HG03442 (cell line): Measurements from ENCODE around the gene FAM118A.
"Not testable (repeated sequence)": the region's sequence is repeated elsewhere in the genome, so short reads cannot be mapped to it uniquely, and the experiment has no call there.

ENCODE experiments used
- ATAC-seq: cut with Tn5 transposase; IDR thresholded peaks from one replicate; pipeline ENCODE4 v1.9.1; 2021; ENCODE audit warnings: mild to moderate bottlenecking, moderate library complexity; ENCODE audit not compliant: unreplicated experiment

The FAM118A gene

DNA sequence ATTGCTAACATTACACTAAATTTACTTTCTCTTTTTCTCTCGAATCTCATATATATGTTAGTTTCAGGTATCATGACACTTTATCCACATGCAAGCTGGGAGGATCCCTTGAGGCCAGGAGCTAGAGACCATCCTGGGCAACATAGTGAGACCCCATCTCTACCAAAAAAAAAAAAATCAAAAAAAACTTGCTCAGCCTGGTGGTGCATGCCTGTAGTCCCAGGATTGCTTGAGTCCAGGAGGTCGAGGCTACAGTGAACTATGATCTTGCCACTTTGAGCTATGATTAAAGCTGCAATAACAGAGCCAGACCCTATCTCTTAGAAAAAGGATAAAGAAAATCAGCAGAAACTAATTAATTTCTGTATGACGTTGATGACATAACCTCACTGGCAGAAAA lies 28.7 kb upstream of the FAM118A start:
- ATAC-seq: no peak

DNA sequence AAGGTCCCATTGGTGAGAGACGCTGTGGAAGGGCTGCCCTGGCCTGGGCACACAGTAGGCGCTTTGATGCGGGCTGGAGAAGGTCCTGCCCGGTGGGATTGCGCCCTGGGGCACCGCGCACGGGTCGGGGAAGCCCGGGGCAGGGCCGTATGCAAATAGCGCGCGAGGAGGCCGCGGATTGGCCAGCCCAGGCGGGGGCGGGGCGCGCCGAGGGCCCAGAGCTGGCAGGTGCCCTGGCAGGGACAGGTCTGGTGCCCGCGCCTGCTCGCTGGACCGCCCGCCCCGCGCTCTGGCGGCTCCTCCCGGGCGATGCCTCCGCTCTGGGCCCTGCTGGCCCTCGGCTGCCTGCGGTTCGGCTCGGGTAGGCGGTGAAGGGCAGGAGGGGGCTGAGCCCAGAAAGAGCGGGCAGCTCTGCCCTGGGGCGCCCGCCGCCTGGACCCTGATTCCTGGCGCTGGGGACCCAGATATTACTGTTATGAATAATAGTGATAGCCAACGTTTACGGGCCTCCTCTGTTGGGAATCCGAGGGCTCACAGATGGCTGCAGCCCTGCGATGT lies 24.9 kb upstream of the FAM118A start, which contains the start of gene UPK3A:
Gene UPK3A, plus strand, starts transcription at position 245 of the 558 bp plus-strand sequence. Its CDS starts 65 bp downstream, at position 310.
- ATAC-seq: no peak

DNA sequence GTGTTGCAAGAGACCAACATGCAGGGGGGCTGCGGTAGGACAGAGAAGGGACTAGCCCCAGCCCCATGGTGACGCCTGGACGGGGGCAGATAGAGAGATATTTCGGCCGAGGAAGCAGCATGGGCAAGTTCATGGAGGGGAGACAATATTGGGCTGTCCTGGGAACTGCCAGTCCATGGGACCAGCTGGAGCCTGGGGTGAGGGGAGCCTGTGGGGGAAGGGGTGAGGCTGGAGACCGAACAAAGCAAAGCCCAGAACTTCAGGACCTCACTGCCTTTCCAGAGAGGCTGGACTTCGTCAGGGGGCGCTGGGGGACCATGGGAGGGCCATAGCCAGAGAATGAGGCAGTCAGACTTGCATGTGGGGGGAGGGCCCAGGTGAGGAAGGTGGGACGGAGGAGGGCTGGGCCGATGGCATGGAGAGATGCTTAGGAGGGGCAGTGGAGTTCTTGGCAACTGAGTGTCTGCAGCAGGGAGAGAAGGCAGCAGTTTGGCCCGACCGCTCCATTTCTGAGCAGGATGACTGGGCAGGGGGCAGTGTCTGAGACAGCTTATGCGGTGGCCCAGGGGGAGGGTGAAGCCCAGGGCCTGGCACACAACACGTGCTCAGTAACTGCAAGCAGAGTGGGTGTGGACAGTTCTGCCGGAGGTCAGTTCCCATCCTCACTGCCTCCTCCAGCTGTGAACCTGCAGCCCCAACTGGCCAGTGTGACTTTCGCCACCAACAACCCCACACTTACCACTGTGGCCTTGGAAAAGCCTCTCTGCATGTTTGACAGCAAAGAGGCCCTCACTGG lies 24.3 kb upstream of the FAM118A start:
- ATAC-seq: no peak

DNA sequence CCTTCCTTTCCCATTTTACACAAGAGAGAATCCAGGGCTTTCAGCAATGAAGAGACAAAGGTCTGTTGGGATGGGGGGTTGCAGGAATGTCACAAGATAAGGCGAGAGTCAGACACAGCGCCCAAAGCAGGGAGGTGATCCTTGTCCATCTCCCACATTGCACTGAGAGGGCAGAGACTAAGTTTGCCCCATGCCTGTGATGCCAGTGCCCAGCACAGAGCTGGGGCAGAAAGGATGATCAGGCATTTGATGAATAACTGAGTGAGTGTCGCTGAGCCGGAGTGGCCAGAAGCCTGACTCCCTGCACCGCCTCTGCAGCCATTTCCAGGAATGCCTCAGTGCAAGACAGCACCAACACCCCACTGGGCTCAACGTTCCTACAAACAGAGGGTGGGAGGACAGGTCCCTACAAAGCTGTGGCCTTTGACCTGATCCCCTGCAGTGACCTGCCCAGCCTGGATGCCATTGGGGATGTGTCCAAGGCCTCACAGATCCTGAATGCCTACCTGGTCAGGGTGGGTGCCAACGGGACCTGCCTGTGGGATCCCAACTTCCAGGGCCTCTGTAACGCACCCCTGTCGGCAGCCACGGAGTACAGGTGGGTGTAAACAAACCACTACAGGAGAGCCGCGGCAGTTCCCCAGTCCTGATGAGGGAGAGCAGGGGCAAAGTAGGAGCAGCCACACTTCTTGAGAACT lies 22.7 kb upstream of the FAM118A start:
- no peak for ATAC-seq

DNA sequence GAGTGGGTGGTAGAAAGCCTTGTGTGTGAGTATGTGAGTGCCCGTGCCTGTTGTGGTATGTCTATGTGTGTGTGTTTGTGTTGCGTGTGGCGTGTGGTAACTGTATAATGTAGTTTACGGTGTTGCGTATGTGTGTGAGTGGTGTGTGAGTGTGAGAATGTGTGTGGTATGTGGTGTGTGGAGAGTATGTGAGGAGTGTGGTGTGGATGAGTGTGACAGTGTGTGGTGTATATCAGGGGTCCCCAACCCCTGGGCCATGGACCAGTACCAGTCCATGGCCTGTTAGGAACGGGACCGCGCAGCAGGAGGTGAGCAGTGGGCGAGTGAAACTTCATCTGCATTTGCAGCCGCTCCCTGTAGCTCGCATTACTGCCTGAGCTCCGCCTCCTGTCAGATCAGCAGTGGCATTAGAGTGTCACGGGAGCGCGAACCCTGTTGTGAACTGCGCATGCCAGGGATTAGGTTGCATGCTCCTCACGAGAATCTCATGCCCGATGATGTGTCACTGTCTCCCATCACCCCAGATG lies 19.3 kb upstream of the FAM118A start:
- no peak for ATAC-seq

DNA sequence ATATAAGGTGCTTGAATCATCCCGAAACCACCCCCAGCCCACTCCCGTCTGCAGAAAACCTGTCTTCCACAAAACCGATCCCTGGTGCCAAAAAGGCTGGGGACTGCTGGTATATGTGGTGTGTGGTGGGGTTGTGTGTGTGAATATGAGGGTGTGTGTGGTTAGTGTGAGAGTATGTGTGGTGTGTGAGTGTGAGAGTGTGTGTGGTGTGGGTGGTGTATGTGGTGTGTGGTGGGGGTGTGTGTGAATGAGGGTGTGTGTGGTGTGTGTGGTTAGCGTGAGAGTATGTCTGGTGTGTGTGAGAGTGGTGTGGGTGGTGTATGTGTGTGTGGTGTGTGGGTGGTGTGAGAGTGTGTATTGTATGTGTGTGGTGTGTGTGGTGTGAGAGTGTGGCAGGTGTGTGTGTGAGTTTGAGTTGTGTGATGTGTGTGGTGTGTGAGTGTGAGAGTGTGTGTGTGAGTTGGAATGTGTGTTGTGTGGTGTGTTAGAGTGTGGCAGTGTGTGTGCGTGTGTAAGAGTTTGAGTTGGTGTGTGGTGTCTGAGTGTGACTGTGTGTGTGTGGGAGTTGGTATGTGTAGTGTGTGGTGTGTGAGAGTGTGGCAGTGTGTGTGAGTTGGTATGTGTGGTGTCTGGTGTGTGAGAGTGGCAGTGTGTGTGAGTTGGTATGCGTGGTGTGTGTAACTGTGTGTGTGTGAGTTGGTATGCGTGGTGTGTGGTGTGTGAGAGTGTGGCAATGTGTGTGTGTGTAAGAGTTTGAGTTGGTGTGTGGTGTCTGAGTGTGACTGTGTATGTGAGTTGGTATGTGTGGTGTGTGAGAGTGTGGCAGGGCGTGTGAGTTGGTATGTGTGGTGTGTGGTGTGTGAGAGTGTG lies 18.4 kb upstream of the FAM118A start:
- ATAC-seq: no peak

DNA sequence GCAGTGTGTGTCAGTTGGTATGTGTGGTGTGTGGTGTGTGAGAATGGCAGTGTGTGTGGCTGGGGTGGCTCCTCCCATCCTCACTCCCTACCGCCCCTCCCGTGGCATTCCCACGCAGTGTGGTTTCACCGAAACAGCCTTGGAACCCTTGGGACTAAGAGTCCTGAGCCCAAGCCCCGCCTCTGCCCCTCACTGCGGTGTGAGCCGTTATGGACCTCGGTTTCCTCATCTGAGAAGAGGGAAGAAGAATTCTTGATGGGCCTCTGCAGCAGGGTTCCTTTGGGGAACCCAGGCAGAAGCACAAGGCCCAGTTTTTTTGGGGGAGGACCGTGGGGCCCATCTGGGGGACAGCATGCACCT lies 17.8 kb upstream of the FAM118A start:
- no peak for ATAC-seq

DNA sequence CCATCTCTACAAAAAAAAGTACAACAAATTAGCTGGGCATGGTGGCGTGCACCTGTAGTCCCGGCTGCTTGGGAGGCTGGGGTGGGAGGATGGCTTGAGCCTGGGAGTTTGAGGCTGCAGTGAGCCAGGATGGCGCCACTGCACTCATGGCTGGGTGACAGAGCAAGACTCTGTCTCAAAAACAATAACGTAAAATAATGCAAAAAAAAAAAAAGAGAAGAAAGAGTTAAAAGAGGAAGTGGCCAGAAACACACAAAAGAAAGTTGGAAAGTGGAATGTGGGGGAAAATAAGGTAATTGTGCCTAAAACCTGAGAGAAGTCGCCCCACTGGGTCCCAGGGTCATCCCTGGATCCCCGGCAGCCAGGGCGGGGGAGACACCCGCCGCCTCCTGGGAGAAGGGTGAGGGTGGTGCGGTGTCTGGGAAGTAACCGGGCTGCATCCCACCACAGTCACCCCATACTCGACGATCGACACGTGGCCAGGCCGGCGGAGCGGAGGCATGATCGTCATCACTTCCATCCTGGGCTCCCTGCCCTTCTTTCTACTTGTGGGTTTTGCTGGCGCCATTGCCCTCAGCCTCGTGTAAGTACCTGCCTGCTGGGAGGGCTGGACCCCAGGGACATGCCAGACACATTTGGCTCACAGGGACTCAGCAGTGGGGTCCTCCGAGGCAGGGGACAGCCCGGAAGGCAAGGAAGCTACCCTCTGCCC lies 16.8 kb upstream of the FAM118A start:
- no peak for ATAC-seq

DNA sequence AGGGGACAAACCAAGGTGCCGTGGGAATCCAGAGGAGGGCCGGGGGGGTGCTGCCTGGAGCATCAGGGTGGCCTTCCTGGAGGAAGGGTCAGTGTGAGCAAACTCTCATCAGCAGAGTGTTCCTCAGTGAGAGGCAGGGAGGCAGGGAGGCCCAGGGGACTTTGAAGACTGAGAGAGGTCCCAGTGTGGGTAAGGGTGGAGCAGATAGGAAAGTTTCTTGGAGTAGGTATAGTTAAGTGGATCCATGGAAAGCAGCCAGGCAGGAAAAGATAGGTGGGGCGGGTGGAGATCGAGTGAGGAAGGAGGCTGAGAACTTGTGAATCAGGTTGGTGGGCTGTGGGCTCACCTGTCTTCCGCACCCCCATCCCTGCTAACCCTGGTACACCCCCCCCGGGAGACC lies 15.7 kb upstream of the FAM118A start:
- no peak for ATAC-seq

DNA sequence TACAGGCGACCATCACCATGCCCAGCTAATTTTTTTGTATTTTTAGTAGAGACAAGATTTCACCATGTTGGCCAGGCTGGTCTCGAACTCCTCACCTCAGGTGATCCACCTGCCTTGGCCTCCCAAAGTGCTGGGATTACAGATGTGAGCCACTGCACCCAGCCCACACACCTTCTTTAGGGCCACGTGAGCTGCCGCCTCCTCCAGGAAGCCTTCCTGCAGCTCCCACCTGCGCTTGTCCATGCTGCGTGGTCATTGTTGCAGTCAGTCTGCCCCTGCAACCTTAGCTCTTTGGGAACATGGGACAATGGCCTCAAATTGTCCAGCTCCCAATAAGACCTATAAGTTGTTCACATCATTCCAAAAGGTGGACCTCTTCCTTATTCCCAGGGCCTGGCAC lies 14.7 kb upstream of the FAM118A start:
- ATAC-seq: not testable (repeated sequence)

DNA sequence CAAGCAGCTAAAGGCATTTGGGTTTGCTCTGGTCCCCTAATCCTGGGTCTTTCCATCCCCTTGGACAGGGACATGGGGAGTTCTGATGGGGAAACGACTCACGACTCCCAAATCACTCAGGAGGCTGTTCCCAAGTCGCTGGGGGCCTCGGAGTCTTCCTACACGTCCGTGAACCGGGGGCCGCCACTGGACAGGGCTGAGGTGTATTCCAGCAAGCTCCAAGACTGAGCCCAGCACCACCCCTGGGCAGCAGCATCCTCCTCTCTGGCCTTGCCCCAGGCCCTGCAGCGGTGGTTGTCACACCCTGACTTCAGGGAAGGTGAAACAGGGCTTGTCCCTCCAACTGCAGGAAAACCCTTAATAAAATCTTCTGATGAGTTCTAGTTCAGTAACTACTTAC lies 14.2 kb upstream of the FAM118A start:
- ATAC-seq: no peak

DNA sequence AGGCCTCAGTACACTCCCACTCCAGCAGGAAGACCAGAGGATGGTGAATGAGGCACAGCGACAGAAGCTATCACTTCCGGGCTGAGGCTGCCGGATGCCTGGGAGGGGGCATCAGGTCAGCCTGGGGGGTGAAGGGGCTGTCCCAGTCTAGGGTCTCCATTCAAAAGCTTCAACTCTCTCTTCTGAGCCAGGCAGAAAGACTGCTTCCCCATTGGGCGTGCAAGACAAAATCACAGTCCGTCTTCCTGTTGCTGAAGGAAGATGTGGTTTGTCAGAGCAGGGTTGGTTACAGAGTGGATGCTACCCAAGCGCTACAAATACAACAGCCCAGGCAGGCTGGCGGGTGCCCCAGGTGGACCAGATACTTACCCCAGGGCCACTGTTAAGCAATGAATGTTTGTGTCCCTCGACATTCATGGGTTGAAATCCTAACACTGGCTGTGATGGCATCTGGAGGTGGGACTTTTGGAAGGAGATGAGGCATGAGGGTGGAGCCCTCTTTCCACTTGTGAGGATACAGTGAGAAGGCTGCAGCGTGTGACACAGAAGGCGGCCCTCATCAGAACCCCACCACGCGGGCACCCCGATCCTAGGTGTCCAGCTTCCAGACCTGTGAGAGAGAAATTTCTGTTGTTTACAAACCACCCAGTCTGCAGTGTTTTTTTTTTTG lies 13.0 kb upstream of the FAM118A start:
- no peak for ATAC-seq

DNA sequence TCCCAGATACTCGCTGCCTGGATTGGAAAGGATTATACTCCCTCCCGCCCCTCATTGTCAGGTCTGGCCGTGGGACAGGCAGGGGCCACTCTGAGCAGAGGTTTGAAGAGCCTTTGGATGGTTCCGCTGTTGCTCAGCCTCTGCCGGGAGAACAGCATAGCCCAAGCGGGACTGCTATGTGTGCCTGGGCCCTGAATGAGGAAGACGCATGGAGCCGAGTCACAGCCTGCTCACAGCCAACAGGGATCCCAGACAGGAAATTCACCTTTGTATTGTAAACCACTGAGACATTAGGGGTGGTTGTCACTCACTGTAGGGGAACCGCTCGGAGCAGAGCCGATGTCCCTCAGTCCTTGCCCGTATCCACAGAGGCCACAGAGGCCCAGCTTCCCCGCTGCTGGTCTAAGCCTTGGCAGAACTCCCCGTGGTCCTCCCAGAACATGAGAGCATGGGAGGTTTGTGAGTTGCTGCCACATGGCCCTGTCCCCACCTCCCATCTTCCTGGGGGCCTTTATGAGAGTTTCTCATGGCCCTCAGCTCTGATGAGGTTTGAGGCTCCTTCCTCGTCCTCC lies 10.7 kb upstream of the FAM118A start:
- no peak for ATAC-seq

DNA sequence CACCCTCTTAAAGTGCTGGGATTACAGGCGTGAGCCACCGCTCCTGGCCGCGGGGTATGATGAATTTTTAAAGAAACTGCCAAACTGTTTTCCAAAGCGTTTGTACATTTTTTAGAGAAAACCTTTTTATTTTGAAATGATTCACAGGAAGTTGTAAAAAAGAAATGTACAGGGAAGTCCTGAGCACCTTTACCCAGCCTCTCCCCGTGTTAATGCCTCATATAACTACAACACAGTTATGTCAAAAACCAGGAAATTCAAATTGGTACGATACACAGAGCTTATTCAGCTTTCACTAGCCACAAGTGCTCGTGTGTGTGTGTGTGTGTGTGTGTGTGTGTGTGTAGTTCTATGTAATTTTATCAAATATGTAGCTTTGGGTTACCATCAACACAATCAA lies 7.0 kb upstream of the FAM118A start:
- no peak for ATAC-seq

DNA sequence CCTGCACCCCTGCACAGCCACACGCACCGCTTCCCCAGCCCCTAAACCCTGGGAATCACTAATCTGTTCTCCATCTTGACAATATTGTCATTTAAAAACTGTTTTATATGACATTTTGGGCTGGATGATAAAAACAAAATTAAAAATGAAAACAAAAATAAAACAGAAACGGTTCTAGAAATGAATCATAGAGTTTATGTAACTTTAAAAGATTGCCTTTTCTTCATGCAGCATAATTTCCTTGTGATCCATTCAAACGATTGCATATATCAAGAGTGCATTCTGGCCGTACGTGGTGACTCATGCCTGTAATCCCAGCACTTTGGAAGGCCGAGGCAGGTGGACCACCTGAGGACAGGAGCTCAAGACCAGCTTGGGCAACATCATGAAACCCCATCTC lies 6.6 kb upstream of the FAM118A start:
- ATAC-seq: no peak

DNA sequence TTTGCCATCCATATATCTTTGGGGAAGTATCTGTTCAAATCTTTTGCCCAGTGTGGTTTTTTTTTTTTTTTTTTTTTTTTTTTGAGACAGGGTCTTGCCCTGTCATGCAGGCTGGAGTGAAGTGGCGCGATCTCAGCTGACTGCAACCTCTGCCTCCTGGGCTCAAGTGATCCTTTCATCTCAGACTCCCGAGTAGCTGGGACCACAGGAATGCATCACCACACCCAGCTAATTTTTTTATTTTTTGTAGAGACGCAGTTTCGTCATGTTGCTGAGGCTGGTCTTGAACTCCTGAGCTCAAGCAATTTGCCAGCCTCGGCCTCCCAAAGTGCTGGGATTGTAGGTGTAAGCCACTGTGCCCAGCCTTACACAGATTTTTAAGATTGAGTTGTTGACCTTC lies 4.8 kb upstream of the FAM118A start:
- ATAC-seq: no peak

DNA sequence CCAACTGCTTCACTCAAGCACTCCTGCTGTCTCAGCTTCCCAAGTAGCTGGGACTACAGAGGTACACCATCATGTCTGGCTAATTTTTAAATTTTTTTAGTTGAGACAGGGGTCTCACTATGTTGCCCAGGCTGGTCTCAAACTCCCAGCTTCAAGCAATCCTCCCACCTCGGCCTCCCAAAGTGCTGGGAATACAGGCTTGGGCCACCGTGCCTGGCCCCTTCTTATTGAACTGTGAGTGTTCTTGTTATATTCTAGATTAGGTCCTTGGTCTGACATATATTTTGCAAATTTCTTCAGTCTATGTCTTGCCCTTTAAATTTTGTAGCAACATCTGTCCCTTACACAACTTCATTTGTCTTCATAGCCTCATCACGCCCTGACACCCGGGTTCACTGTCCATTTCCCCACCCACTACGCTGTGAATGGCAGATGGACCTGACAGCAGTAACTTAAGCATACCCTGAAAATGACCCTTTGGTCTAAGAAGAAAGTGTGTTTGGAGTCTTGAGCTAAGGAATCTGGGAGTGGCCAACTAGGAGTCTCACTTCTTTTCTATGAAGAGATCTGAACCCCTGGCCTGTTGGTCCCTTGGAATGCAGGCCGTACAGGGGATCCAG lies 4.2 kb upstream of the FAM118A start:
- no peak for ATAC-seq

DNA sequence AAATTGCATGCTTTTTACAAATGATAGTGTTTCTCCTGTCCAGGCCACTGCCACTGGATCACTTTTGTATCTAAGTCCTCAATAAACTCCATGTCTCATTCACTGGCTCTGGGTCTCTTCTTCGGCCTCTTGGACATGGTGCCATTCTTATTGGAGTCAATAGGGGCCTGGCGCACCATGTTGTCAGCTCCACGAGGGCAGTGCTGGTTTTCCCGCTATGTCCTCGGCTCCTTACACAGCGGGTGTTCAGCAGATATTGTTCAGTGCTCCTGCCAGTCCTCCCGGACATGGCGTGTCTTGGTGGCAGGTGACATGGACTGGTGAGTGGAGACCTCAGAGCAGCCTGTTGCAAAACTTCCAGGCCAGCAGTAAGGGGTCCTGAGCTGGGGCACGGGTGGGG lies 3.6 kb upstream of the FAM118A start:
- ATAC-seq: no peak

DNA sequence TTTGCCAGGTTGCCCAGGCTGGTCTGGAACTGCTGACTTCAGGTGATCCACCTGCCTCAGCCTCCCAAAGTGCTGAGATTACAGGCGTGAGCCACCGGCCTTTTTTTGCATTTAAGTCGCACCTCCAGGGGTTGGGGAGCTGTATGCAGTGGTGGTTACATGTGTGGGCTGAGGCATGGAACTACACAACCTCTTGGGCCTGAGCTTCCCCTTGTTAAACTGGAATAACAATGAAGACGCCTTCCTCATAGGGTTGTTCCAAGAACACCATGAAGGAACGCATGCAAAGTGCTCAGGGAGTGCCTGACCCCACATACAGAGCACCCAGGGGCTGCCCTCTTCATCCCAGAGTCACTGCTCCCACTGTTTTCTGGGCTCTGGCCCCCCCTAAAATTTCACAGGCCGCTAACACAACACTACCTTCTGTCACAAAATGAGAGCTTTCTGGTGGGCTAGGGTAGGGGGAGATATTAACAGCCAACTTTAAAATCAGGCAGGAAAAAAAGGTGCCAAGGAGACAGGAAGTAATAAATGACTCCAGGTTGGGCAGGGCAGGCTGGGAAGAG lies 1.3 kb upstream of the FAM118A start:
- no peak for ATAC-seq
